H1 (cell line): Measurements from ENCODE around the gene URAD. TPM values are rescaled to one million over a fixed set of nuclear protein-coding genes. Genes with fewer than 3 reads are reported as not detected.

Experiments
- ASH2L ChIP-seq: fragments of 200-600, 300-600 bp; sonication (generic); IDR thresholded peaks from one replicate; pipeline ENCODE4 v1.7.1; 2017; ENCODE audit warnings: low read length
- BACH1 ChIP-seq: IDR thresholded peaks from 2 replicates; pipeline ENCODE4 v1.6.1; 2012; ENCODE audit warnings: low read length, improper control_type of control experiment
- CBX8 ChIP-seq: fragments of 300-800, 300-1000 bp; sonication (generic); IDR thresholded peaks from 2 replicates; pipeline ENCODE4 v1.7.1; 2016; ENCODE audit warnings: low read depth, low read length, borderline replicate concordance
- CEBPB ChIP-seq: IDR thresholded peaks from 2 replicates; pipeline ENCODE4 v1.6.1; 2012; ENCODE audit warnings: low read depth, low read length
- CHD1 ChIP-seq: IDR thresholded peaks from 2 replicates; pipeline ENCODE4 v1.6.1; 2012; ENCODE audit warnings: low read depth, low read length, improper control_type of control experiment
- EZH2 ChIP-seq: fragments of 200-600 bp; sonication (generic); IDR thresholded peaks from 2 replicates; pipeline ENCODE4 v1.7.1; 2012; ENCODE audit warnings: low read depth, mild to moderate bottlenecking, moderate library complexity, low read length, inconsistent platforms; ENCODE audit not compliant: severe bottlenecking
- GABPA ChIP-seq: IDR thresholded peaks from 2 replicates; pipeline ENCODE4 v1.6.1; 2011; ENCODE audit warnings: mild to moderate bottlenecking, low read length, moderate library complexity, borderline replicate concordance; ENCODE audit not compliant: insufficient read depth
- GTF2F1 ChIP-seq: IDR thresholded peaks from 2 replicates; pipeline ENCODE4 v1.6.1; 2012; ENCODE audit warnings: low read depth, low read length, improper control_type of control experiment, borderline replicate concordance
- HDAC2 ChIP-seq, 2 experiments: fragments of 300-600 bp in 1 of 2; sonication (generic) in 1 of 2; IDR thresholded peaks; 2 replicates each; pipeline ENCODE4 v1.6.1; 2011 to 2012; ENCODE audit warnings: low read depth in 2 of 2, low read length in 2 of 2, mild to moderate bottlenecking in 2 of 2, moderate library complexity in 2 of 2, borderline replicate concordance in 1 of 2, inconsistent platforms in 1 of 2
- JUN ChIP-seq: IDR thresholded peaks from 2 replicates; pipeline ENCODE4 v1.6.1; 2011; ENCODE audit warnings: low read depth, mild to moderate bottlenecking, improper control_type of control experiment, low read length
- KDM1A ChIP-seq: fragments of 200-600, 300-600 bp; sonication (generic); IDR thresholded peaks from 2 replicates; pipeline ENCODE4 v1.7.1; 2016; ENCODE audit warnings: mild to moderate bottlenecking, low read length, borderline replicate concordance
- KDM5A ChIP-seq: fragments of 200-600 bp; IDR thresholded peaks from 2 replicates; pipeline ENCODE4 v1.7.1; 2012; ENCODE audit warnings: mild to moderate bottlenecking, low read length, inconsistent platforms, mixed read lengths
- NANOG ChIP-seq: IDR thresholded peaks from 2 replicates; pipeline ENCODE4 v1.6.1; 2011; ENCODE audit warnings: low read length, low read depth, mild to moderate bottlenecking, inconsistent platforms; ENCODE audit not compliant: insufficient read depth, poor library complexity, severe bottlenecking
- RNF2 ChIP-seq: fragments of 200-900, 300-1000 bp; sonication (generic); IDR thresholded peaks from 2 replicates; pipeline ENCODE4 v1.7.1; 2016; ENCODE audit warnings: borderline replicate concordance, low read depth, mild to moderate bottlenecking, antibody characterized with exemption, low read length; ENCODE audit not compliant: poor library complexity, severe bottlenecking; ENCODE audit errors: missing control alignments
- RXRA ChIP-seq: IDR thresholded peaks from 2 replicates; pipeline ENCODE4 v1.6.1; 2011; ENCODE audit warnings: low read depth, mild to moderate bottlenecking, low read length, moderate library complexity; ENCODE audit not compliant: insufficient read depth
- SAP30 ChIP-seq: fragments of 300-600 bp; sonication (generic); IDR thresholded peaks from 2 replicates; pipeline ENCODE4 v1.7.1; 2012; ENCODE audit warnings: low read length, moderate library complexity, mild to moderate bottlenecking, inconsistent platforms; ENCODE audit not compliant: insufficient read depth, insufficient replicate concordance
- SIN3A ChIP-seq, 2 experiments: IDR thresholded peaks in 1 of 2; conservative IDR thresholded peaks in 1 of 2; 2 replicates each; pipeline ENCODE4 v1.6.1; 2011 to 2012; ENCODE audit warnings: low read length in 2 of 2, improper control_type of control experiment in 1 of 2, low read depth in 1 of 2, mild to moderate bottlenecking in 1 of 2
- SIRT6 ChIP-seq: IDR thresholded peaks from one replicate; pipeline ENCODE4 v1.7.1; 2012; ENCODE audit warnings: low read length, inconsistent platforms
- SIX5 ChIP-seq: IDR thresholded peaks from 2 replicates; pipeline ENCODE4 v1.6.1; 2011; ENCODE audit warnings: mild to moderate bottlenecking, low read depth, low read length
- SP4 ChIP-seq: IDR thresholded peaks from 2 replicates; pipeline ENCODE4 v1.6.1; 2012; ENCODE audit warnings: low read length, inconsistent platforms
- TEAD4 ChIP-seq: IDR thresholded peaks from 2 replicates; pipeline ENCODE4 v1.6.1; 2012; ENCODE audit warnings: low read depth, low read length, inconsistent platforms, mixed read lengths
- YY1 ChIP-seq: IDR thresholded peaks from 2 replicates; pipeline ENCODE4 v1.6.1; 2011; ENCODE audit warnings: low read depth, mild to moderate bottlenecking, low read length
- polyA plus RNA-seq, 7 experiments: library from polyadenylated mRNA; depleted of rRNA in 3 of 7; stranded (reverse) in 5 of 7; unstranded in 2 of 7; fragments of >200 nt in 5 of 7; fragments of 200-250 nt in 2 of 7; gene quantifications; 1 replicate in 5 of 7; 2 replicates in 1 of 7; 4 replicates in 1 of 7; pipeline versions ENCODE4 v1.2.1 to v1.2.3, GENCODE V29; 2011 to 2013; ENCODE audit warnings: missing spikeins in 2 of 7, mixed read lengths in 2 of 7
- total RNA-seq: library from RNA; stranded (reverse); fragmentation: NEBNext Ultra II Directional; extraction: Animal tissue kit (Norgen Biotek cat#: 25700); gene quantifications from 2 replicates; pipeline ENCODE4 v1.2.1, GENCODE V29; 2021
- TF ChIP-seq, protein P1 (sequence below): IDR thresholded peaks from 2 replicates; pipeline ENCODE4 v1.6.1; 2012; ENCODE audit warnings: low read length, inconsistent platforms

Gene URAD
- total and polyA plus RNA-seq, 2 of the 8 experiments (the other 6 are each of a cell fraction or from before 2014, with no cell fraction given) = not detected

DNA sequence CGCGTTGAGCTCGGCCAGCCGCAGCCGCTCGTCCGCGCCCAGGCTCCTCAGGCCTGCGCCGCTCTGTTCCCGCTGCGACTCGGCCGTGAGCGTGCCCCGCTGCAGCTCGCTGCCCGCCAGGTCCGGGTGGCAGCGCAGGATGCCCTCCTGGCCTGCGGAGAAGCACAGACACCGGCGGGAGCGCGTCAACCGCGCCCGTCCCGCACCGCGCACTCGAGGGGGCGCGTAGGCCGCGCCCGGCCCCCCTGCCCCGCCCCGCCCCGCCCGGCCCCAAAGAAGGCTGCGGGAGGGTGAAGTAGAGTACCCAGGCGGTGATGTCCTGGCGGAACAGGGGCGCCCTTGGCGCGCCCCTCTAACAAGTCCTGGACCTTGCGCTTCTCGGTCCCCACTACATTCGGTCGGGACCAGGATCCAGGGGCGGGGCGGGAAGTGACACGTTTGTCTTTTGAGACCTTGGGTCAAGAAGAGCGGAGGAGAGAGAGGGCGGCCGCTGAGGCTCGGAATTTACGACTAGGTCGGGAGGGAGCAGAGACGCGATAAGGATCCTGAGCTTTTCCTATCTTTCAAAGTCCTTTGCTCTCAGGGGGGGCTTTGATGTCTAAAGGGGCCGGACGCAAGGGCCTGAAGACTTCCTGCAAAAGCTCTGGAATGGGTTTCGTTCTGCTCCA, 10.1 kb downstream of the URAD start (continued):
- TF ChIP-seq SAP30 (no peak), GTF2F1 (no peak), CEBPB (no peak), RXRA (no peak), SIRT6 (no peak), EZH2 (peak; percentile 89), RNF2 (no peak), NANOG (peak; percentile 67), JUN (no peak), SIN3A (conservative IDR thresholded peaks at IDR 0.05 in 1 of 2, IDR thresholded peaks at IDR 0.05 in 1 of 2; ENCODE audit: low read depth in 1 of 2, low read length in 2 of 2) (no peak), GABPA (0 out of 2 replicates have a peak, but pooled peaks have one; percentile 15), CBX8 (no peak), CHD1 (no peak), YY1 (no peak), KDM5A (no peak), ASH2L (no peak), KDM1A (no peak), BACH1 (no peak), SP4 (no peak), SIX5 (no peak), TEAD4 (peak; percentile 51; the same call in 1 of the 2 replicates), HDAC2 (IDR thresholded peaks at IDR 0.05; ENCODE audit: borderline replicate concordance in 1 of 2, low read depth in 2 of 2, low read length in 2 of 2) (no peak)
- TF ChIP-seq, protein P1, sequence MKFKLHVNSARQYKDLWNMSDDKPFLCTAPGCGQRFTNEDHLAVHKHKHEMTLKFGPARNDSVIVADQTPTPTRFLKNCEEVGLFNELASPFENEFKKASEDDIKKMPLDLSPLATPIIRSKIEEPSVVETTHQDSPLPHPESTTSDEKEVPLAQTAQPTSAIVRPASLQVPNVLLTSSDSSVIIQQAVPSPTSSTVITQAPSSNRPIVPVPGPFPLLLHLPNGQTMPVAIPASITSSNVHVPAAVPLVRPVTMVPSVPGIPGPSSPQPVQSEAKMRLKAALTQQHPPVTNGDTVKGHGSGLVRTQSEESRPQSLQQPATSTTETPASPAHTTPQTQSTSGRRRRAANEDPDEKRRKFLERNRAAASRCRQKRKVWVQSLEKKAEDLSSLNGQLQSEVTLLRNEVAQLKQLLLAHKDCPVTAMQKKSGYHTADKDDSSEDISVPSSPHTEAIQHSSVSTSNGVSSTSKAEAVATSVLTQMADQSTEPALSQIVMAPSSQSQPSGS = no peak
